ENCODE data around the gene RAB5B.
A peak's percentile ranks its signal among the peaks of the same experiment; 100 is the strongest.

RAB5B gene

DNA sequence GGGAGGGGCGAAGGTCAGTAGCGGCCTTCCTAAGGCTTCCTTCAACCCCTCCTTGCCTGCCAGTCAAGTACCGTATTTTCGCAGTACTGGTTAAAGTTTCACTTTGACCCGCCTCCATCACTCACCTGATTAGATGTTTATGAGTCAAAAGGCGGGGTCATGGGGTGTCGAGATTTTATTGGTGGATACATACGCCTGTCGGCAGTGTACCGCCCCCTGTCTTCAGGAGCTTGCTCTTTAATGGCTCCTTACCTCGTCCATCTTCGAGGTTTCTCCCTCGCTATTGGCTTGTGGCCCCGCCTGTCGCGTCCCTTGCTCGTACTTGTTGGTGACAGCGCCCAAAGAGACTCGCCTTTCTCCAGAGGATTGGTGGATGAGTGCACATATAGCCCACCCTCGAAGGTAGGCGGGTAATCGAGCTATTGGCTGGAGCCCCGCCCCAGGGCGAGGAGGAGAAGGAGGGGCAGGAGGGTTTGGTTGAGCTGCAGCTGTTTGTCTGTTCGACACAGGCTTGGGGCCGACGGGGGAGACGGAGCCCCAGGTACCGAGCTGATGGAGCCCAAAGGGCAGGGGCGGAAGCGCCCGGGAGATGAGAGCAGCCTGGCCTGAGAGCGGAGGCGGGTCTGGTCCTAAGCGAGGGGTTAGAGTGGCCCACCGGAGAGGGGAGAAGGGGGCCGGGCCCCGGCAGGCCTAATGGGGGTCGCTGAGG, at the start of gene RAB5B:
RAB5B (plus strand) TSS at position 480 of the 709 bp plus-strand sequence. CDS start 12,883 bp downstream, outside the sequence.
- DNase-seq (ENCODE audit: low spot score), result peak; percentile 100

DNA sequence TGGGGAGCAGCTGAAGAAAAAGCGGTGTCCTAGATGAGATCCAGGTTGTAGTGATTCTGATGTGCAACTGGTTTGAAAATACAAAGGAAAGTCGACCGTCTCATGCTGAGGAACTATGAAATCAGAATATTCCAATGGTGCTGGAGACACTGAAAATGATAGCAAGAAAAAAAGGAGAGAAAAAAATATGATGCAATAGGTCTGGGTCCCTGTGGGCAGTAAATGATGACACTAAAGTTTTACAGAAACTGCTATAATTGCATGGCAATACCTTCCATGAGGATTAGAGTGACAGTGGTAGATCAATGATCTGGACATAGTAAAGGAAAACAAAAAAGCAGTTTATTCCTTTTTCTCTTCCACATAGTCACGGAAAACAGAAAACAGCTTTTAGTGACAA, 48.5 kb upstream of the RAB5B start:
- no peak for DNase-seq (ENCODE audit: low spot score)

DNA sequence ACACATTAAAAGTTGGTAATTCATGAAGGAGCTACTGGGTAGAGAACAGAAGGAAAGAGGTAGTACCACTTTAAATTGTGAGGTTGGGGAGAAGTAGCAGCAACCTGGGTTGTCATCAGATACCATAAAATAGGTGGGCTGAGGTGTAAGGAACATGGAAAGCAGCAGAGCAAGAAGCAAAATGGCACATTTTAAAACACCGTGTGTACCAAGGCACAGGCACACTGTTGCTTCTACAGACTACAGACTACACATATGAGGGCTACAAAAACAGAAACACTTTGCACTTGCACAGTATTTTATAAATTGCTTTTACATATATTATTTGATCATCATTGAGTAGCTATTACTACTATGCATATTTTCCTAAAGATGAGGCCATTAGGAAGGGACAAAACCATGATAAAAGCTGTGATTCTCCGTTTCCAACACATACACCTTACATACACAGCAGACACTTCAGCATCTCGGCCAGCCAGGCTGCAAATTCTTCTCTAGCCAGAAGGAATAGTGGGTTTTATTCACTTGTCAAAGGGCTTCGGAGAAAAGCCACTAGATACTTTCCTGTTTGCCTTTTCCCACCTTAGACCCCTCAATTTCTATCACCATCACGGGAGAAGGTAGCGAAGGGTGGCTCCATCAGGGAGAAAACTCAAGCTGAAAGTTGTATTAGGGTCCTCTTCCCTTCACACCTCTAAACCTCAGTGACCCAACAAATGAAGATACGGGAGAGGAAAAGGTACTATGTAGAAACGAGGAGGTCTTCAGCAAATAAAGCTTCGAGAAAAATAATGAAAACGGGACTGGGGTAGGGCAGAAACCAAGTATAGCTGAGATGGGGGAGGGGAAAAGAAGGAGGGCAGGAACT, 47.8 kb upstream of the RAB5B start:
- DNase-seq (ENCODE audit: low spot score), result no peak

- DNase-seq (ENCODE audit: low spot score), result peak; percentile 93
Measured at GRCh38 chr12:55926738-55927587, 46.9 kb upstream of the RAB5B start.

DNA sequence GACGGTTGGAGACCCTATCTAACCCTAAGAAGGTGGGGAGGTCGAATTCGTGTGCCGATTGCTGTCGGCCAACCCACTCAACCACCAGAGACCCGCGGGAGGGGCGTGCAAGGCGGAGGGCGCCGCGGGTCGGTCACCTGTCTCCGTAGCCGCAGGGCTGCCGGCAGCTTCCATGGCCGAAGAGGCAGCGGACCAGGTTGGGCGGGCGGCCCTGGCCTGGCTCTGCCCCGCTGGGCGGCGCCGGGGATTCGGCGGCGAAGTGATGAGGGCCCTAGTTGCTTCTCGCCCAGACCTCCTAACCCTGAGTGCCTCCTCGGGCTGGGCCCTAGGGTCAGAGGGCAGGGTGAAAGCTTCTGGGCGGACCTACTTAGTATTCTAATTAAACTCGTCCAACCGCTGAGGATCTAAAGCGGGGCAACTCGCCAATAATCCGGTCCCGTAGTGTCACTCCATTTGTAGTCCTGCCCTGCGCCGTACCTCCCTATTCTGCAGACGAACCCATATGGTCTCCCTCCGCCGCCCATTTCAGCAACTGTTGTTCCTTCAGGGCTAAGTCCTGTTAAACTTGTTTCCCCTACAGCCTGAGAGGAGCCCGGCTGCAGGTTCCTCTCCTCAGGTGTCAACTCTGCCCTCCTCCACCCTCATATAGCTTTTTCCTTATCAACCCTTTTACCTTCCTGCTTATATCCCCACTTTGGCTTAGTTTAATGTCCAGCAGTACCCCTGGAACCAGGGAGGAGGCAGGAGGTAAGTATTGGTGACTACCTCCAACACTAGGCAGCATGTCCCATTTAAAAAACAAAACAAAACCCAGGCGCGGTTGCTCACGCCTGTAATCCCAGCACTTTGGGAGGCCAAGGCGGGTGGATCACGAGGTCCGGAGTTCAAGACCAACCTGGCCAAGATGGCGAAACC, 46.0 kb upstream of the RAB5B start, which contains the start of gene PYM1:
PYM1 (minus strand) TSS at position 307 of the 915 bp plus-strand sequence; CDS start at position 174, 133 bp downstream.
- peak; percentile 70 for DNase-seq (ENCODE audit: low spot score)

GRCh38 chr12:55929306-55929791, 44.5 kb upstream of the RAB5B start:
- DNase-seq (ENCODE audit: low spot score), result peak; percentile 40

- DNase-seq (ENCODE audit: low spot score), result peak; percentile 75
Measured at GRCh38 chr12:55930771-55931316, 43.0 kb upstream of the RAB5B start, which contains the start of gene DGKA. TSS of gene DGKA (plus strand) at chr12:55931162. CDS start at chr12:55936504, 5,342 bp downstream.

DNA sequence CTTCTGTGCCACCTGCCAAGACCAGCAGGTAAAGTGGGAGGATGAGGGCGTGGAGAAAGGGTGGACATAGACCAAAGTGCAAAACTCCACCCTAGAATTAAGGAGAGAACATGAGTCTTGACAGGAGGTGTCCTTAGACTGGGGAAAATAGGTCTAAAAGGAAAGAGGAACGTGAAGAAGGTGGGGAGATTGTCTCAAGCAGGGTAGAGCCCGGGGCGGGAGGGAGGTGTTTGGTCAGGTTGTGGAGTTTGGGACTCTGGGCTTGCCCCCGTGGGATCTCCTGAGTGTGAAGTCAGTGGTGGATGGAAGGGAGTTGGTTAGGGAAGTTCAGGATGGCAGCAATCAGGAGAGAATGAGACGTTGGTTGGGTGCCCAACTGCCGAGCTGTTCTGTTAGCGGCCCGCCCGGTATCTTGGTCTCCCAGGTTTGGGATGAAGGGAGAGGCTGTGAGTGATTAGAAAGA, 42.5 kb upstream of the RAB5B start:
- DNase-seq (ENCODE audit: low spot score), result peak; percentile 19

DNA sequence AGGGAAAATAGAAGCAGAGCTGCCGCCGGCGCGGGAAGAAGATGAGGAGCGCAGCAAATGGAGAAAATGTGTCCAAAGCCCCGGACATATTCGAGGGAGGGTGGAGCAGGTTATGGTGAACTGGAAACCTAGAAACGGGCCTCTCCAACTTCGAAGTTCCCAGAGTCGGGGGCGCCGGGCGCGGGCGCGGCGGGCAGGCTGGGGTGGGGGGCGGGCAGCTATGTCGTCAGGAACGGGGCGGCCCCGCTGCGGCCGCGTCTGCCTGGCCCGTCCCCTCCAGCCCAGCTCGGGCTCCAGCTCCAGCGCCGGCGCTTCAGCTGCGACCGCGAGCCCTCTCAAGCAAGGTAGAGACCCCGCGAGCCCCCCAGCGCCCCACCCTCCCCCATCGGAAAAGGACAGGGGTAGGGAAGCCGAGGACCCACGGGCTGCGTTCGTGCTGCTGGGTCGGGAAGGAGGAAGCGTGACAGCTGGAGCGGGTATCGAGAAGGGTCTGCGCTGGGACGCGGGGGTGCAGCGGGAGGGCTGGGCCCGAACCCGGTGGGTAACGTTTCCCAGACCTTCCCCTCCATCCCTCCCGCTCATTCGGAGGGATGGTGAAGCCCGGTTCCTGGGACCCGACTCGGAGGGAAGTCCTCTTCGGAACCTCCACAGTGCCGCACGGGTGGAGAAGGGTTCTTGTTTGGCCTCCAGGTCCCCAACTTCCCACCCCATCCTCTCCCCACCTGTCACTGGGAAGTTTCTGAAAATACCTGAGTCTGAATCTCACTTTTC, 41.9 kb upstream of the RAB5B start:
- DNase-seq (ENCODE audit: low spot score), result peak; percentile 7

DNA sequence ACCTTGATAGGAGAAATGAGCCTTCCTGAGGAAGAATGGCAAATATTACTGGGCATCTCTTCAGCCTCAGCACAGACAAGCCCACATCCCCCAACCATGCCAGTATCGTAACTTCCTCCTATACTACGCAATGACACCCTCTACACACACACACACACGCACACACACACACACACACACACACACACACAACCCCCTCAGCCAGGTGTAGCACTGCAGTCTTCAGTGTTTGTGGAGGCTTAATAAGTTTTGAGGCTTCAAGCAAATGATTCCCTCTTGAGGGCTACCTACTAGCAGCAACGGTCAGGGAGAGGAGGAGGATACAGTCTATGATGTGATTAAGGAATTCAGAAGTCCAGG, 41.3 kb upstream of the RAB5B start:
- DNase-seq (ENCODE audit: low spot score), result peak; percentile 10

DNA sequence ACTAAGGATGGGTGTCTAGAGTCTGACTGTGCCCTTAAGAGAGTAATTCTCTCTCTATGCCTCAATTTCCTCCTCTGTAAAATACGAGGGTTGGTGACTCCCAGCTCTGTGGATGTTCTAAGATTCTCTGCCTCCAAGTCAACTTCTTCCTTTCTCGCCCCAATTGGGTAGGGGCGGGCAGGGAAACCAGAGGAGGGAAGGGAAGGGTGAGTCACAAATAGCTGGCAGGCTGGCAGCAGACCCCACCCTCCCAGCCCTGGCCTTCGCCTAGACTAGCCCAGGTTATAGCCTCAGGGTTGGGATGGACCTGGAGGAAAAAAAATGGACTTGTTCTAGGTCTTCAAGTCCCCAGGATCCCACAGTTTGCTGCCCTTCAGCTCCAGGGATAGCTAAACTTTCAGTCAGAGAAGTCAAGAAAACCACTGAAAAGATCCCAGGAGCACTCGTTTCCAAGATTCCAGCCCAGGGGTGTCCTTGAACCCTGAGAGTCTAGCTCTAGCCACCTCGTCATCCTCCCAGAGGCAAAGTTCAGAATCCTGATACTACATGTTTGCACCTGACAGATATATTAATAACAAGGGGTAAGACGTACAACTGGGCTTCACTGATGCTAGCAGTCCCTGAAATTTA, 40.6 kb upstream of the RAB5B start:
- no peak for DNase-seq (ENCODE audit: low spot score)

- no peak for DNase-seq (ENCODE audit: low spot score)
Measured at GRCh38 chr12:55933799-55934742, 39.8 kb upstream of the RAB5B start.

DNA sequence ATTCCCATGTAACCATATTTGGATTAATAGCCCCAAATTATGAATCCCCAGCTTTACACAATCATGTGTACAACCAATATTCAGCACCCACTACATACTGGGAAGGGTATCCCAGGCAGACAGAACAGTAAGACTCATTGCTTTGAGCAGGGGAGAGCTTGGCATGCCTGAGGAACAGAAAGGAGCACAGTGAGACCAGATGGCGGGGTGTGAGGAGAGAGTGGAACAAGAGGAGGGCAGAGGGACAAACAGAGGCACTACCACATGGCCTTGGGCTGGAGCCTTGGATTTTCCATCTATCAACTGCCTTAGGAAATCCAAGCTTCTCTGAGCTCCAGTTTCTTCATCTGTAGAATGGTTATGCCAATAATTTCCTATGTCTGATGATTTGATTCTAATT, 39.1 kb upstream of the RAB5B start:
- no peak for DNase-seq (ENCODE audit: low spot score)

GRCh38 chr12:55935738-55936151, 38.1 kb upstream of the RAB5B start:
- DNase-seq (ENCODE audit: low spot score), result no peak

DNA sequence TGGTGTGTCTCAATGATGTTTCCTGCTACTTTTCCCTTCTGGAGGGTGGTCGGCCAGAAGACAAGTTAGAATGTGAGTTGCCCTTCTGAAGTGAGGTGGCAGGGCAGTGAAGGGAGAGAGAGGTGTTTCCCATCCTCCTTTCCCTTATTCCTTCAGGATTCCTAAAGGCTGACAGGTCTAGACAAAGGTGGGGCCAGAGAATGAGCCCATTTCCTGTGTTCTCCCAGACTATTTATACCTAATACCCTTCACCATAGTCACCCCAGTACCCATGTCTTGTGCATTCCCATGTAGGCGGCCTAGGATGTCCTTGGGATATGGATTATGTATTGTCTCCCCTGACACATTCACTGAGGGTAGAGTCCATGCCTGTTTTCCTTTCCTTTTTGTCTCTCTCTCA, 35.9 kb upstream of the RAB5B start:
- DNase-seq (ENCODE audit: low spot score), result no peak

- DNase-seq (ENCODE audit: low spot score), result no peak
Measured at GRCh38 chr12:55938826-55939501, 34.9 kb upstream of the RAB5B start.

DNA sequence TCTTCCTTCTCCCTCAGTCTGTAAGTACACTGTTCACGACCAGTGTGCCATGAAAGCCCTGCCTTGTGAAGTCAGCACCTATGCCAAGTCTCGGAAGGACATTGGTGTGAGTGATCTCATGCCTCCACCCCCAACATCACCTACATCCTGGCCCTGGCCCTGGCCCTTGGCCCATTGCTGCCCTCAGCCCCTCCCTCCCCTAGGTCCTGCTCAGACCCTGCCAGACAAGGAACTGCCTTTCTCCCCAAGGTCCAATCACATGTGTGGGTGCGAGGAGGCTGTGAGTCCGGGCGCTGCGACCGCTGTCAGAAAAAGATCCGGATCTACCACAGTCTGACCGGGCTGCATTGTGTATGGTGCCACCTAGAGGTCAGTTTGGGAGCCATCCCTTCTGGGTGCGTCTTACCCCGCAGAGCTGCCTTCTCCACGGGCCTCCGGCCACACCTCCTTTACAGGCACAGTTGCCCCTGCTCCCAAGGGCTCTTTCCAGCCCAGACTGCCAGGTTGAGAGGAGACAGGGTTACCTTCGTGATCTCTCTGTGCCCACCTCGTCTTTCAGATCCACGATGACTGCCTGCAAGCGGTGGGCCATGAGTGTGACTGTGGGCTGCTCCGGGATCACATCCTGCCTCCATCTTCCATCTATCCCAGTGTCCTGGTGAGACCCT, 33.7 kb upstream of the RAB5B start:
- DNase-seq (ENCODE audit: low spot score), result peak; percentile 88

All from pons (tissue), 1 donor.